NCI-H2196 (cell line): ENCODE data around the gene HNRNPUL2.
"Not testable (repeated sequence)": the region's sequence is repeated elsewhere in the genome, so short reads cannot be mapped to it uniquely, and the experiment has no call there.

Source experiments
- DNase-seq: peaks from one replicate; lab custom pipeline; 2025; ENCODE audit not compliant: unreplicated experiment; lab: John Stamatoyannopoulos, UW

HNRNPUL2 gene

DNA sequence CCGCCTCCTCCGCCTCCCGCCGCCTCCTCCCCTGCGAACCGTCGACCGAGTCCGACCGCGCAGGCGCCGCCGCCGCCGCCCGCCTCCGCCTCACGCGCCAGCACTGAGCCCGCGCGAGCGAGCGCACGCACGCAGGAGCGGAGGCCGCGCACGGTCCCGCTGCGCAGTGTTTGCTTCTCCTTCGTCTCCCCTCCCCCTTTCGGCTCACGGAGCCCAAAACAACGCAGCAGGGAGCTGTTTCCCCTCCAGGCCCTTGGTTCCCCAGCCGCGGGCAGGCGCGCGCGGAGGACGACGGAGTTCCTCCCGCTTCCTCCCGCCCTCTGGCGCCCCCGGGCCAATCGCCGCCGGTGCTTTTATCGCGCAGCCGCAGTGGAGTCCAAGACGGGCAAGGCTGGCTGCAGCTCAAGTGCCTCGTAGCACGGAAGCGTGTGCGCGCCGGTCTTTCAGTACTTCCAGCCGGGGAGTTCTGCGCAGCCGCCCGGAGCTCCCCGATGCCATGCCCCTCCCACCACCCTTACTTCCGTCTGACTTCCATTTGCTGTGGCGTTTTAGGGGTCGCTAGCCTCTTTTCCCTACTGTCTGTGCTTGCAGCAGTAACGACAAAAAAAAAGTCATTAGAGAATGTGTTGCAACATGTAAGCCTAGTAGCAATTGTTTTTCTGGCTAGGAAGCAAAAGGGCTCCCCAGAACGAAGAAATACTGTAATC is at the start of gene HNRNPUL2:
TSS of gene HNRNPUL2 (minus strand) at position 293 of the 707 bp plus-strand sequence. CDS start 301 bp downstream, outside the sequence.
- peak; percentile 99 for DNase-seq

DNA sequence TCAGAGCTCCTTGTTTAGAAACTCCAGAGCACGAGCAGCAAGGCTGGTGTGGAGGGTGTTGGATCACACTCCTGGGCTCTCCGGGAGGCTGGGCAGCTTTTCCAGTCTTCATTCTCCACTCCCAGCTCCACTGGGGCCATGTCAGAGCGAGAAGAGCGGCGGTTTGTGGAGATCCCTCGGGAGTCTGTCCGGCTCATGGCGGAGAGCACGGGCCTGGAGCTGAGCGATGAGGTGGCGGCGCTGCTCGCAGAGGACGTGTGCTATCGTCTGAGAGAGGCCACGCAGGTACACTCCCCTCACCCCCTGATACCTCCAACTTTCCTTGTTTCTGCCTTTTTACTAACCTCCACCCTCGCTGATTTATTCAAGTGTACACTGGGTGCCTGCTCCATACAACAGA is 48.4 kb upstream of the HNRNPUL2 start:
- DNase-seq = no peak

DNA sequence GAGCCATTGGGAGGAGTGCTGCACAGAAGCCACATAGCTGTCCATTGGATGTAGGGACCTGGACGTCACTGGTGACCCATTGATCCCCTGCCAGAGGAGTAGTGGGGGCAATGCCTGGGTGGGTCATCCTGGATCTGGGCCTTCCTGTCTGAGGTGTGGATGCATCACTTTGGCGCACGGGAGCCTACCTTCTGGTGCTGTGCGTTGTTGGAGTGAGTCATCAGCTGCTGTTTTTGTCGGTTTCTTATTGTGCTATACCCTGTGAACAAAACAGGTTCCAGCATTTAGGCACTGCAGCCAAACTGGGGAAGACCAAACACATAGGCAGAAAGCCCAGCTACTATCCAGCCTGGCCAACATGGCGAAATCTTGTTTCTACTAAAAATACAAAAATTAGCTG is 47.1 kb upstream of the HNRNPUL2 start:
- no peak for DNase-seq

DNA sequence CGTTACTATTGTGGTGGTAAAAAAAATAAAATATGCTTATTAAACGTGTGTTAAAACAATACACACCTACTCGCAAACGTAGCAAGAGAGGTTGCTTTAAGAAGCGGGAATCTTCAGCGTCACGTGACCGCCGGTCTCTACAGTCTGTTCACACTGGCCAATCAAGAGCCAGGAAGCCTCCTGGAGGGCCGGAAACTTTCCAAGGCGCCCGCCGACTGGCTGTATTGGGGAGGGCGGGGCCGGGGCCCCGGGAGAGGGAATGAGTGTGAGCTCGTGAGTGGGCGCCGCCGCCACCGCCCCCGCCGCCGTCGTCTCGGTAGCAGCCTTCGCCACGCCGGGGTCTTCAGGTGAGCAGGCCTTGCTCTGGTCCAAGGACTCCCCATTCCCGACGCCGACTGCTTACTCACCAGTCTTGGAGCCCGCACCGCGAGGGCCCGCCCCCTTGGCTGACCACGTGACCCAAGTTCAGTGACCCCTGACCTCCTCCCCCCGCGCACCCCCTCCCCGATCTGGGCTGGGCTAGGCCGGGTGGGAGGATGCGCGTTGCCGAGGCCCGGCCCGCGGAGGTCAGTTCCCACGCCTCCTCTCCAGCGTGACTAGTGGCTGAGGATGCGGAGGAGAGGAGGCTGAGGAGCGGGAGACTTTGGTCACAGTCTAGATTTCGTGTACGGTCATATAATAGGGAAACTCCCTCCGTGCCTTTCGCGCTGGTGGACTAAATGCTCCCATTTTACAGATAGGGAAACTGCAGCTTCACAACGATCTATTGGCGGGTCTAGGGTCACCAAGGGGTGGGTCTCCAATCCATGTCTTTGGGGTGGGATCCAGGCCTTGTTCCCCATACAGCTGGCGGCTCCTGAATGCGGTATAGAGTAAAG is 44.1 kb upstream of the HNRNPUL2 start, which contains the start of gene TAF6L:
TSS of gene TAF6L (plus strand) at position 253 of the 878 bp plus-strand sequence. CDS start 4,388 bp downstream, outside the sequence.
- DNase-seq = peak; percentile 97

DNA sequence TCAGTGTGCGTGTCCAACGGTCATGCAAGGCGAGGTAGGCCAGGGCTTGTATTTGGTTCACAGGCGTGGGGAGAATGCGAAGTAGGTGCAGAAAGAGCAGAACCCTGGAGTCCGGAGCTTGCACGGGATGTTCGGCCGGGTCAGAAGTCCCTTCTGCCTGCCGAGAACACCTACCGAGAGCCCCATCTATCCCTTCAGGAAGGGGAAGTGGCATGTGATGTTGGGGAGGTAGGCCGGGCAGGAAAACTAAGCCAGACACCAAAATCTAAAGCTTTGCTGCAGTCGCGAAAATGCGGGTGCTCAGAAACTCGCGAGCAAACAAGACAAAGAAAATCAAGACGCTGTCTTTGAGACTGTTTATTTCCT is 43.5 kb upstream of the HNRNPUL2 start:
- peak; percentile 48 for DNase-seq

DNA sequence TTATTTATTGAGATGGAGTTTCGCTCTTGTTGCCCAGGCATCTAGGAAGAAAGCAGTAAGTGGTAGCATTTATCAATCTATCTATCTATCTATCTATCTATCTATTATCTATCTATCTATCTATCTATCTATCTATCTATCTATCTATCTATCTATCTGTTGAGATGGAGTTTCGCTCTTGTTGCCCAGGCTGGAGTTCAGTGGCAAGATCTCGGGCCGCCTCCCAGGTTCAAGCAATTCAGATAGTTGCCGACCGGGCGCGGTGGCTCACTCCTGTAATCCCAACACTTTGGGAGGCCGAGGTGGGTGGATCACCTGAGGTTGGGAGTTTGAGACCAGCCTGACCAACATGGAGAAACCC is 33.6 kb upstream of the HNRNPUL2 start:
- not testable (repeated sequence) for DNase-seq

DNA sequence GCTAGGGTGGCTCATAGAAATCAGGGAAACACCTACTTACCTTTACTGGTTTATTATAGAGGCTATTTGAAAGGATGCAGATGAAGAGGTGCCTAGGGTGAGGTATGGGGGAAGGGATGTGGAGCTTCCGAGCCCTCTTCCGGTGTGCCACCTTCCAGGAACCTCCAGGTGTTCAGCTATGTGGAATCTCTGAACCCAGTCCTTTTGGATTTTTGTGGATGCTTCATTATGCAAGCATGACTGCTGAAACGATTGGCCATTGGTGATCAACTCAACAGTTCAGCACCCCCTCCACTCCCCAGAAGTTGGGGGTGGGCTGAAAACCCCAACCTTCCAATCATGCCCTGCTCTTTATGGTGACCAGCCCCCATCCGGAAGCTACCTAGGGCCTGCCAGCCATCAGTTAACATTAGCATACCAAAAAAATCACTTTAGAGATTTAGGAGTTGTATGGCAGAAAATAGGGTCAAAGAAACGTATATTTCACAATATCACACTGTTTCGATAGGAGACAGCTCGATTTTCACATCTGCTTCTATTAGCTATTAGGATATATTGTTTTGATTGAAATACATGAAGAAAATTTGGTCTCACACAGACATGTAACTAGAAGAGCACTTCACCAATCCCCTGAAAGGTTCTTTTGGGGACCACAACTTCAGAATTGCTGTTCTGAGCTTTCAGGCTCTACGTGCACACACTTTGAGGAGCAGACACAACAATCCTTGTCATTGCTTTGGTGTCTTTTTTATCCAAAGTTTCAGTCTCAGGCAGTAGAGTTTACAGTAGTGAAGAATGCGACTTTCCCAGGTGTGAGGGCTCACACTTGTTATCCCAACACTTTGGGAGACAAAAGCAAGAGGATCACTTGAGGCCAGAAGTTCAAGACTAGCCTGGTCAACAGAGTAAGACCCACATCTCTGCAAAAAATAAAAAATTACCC is 30.9 kb upstream of the HNRNPUL2 start:
- no peak for DNase-seq

DNA sequence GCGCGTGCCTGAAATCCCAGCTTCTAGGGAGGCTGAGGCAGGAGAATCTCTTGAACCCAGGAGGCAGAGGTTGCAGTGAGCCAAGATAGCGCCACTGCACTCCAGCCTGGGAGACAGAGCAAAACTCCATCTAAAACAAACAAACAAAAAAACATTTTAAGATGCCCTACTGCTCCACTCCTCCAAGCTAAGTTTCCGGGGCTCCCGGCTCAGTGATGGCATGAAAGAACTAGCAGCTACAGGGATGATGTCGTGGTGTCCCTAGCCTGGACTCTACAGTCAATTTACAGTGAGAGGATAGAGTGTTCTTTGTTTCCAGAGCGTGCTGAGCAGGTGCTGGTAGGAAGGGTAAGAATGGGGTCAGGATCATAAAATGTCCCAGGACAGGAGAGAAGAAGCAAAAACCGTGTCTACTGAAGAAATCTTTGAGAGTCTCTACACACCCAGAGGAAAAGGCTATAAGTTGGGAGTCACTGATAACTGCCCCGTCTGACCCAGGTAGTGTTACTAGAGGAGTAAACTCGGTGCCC is 27.9 kb upstream of the HNRNPUL2 start:
- DNase-seq = no peak

DNA sequence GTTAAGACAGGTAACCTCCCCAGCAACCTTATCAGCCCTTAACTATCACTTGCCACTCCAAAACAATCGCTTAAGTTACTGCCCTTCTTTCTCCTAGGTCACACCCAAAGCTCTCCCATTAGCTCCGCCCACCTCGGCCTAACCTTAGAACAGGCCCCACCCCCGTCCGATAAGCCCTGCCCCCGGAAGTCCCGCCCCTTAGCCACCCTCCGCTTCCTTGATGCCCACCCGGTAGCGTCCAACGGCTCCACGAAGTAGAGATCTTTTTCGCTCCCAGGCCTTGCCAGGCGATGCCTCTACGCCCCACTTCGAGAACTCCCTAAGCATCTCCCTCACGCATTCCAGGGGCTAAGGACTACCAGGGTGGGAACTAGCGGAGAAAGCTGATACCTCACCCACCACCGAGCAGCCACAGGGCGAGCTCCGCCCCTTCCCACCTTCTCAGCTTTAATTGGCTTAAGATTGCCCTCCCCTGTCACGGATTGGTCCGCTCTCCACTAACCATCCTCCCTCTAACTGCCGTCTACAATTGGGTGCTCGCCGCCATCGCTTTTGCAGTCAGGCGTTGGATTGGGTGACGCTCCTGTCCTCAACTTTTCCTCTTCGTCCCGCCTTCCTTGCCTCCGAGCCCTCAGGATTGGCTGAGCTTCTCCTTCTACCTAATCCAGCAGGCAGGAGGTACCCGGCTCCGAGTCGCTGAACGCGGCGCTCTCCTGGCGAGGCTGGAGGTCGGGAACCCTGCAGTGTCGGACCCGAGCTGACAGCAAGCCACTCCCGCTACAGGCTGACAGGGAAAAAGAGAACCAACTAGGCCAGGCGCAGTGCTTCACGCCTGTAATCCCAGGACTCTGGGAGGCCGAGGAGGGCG is 26.7 kb upstream of the HNRNPUL2 start, which contains the start of gene ZBTB3:
TSS of gene ZBTB3 (minus strand) at position 425 of the 868 bp plus-strand sequence. CDS start 496 bp downstream, outside the sequence.
- peak; percentile 96 for DNase-seq

DNA sequence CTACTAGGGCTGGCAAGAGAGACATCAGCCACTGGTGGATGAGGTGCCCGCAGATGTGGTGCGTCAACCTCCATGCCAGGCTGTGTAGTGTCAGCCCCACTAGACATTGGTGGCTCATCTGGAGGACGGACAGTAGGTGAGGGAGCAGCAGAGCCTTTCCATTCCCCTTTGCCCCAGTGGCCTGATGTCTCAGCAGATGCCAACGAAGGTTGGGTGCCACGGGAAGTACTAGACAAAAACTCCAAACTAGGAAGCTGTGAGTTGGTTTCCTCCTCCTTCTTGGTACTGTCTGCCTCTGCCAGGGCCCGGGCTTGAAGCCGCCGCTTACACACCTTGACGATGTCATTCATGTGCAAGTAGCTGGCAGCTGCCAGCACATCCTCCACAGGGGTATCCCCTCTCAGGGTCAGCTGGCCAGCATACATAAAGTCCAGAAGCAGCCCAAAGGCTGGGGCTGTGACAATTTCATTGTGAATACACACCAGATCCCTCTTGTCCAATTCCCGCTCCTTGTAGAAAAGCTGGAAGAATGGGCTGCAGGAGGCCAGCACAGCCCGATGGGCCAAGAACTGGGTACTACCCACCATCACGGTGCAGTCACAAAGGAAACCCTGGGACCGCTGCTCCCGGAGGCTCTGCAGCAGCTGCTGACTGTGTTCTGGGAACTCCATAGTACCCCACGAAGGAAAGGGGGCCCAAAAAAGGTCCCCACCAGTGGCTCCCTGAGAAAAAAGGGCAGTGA is 25.9 kb upstream of the HNRNPUL2 start:
- DNase-seq = no peak

DNA sequence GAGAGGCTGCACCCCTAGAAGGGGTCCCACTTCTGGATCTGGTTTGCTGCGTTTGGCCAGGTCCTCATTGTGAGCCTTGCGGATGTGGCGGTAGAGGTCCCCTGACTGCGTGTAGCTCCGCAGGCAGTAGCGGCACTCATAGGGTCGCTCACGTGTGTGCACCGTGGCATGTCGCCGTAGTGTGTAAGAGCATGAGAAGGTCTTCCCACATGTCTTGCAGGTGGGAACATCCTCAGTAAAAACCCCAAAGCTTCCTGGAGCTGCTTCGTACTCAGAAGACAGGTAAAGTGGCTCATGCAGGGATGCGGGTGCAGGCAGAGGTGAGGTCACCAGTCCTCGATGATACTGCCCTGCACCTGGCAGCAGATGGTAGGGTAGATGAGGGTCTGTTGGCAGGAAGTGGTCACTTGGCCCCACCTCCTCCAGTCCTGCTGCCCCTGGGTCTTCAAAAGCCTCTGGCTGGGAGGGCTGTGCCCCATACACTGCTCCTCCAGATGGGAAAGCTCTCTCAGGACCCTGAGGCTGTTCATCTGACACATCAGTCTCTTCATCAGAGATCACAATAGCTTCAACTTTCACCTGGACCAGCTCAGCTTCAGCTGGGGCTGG is 25.0 kb upstream of the HNRNPUL2 start:
- no peak for DNase-seq

DNA sequence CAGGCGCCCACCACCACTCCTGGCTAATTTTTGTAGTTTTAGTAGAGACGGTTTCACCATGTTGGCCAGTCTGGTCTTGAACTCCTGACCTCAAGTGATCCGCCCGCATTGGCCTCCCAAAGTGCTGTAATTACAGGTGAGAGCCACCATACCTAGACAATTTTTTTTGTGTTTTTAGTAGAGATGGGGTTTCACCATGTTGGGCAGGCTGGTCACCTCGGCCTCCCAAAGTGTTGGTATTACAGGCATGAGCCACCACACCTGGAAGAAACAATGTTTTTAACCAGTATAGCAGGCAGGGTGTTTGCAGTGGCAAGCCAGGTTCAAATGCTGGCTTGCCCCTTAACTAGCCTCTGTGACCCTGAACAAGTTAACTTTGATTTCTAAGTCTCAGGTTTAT is 22.7 kb upstream of the HNRNPUL2 start:
- not testable (repeated sequence) for DNase-seq

DNA sequence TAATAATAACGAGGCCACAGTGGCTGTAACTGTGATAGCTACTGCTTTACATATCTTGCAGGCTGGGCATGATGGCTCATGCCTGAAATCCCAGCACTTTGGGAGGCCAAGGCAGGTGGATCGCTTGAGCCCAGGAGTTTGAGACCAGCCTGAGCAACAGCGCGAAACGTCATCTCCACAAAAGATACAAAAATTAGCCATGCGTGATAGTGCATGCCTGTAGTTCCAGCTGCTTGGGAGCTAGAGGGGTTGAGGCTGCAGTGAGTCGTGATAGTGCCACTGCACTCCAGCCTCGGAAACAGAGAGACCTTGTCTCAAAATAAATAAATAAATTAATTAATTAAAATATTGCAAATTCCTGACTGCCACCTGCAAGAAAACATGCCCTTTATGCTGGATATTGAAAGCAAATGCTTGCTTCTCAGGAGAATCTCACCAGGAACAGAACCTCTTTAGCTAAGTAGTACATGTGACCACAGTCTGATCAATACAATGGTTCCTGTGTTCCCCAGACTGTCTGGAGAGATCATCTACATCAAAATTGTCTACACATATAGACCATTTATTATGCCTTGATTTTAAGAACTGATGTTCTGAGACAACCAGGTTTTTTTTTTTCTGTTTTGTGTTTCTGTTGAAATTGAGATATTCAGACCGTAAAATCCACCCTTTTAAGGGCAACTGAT is 20.4 kb upstream of the HNRNPUL2 start:
- no peak for DNase-seq

DNA sequence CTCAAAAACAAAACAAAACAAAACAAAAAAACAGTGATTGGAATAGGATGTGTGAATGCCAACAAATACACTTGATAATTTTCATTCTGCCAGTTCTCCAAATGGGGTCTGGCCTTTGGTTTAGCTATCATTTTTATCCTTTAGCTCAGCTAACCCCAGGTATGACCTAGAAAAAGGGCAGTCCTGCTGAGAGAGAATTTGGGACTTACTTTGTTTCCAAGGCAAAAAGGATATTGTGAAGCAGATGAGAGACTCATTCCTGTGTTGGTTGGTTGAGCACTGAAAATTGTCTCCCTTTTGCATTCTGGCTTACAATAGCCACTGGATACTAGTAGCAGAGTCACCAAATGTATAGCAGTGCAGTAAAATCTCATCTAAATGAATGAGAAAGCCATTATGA is 9.9 kb upstream of the HNRNPUL2 start:
- DNase-seq = no peak

DNA sequence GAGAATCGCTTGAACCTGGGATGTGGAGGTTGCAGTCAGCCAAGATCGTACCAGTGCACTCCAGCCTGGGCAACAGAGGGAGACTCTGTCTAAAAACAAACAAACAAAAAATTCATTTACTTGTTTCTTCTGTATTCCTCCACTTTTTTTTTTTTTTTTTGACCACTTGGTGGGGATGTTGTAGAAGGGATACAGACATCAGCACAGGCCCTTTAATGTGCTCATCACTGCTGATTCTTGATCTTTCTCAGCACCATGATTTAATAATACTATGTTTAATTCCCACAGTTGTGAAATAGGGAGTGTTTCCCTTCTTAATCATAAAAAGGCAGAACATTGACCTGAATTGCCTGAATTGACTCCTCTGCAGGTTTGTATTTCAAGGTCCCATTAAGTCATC is 5.6 kb upstream of the HNRNPUL2 start:
- DNase-seq = peak; percentile 11

DNA sequence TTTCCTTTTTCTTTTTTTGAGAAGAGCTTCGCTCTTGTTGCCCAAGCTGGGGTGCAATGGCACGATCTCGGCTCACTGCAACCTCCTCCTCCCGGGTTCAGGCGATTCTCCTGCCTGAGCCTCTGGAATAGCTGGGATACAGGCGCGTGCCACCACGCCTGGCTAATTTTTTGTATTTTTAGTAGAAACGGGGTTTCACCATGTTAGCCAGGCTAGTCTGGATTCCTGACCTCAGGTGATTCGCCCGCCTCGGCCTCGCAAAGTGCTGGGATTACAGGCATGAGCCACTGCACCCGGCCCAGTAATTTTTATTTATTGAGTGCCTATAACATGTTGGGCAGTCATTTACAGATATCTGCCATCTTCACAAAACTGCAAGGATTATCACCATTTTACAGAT is 2.8 kb upstream of the HNRNPUL2 start:
- DNase-seq = not testable (repeated sequence)

DNA sequence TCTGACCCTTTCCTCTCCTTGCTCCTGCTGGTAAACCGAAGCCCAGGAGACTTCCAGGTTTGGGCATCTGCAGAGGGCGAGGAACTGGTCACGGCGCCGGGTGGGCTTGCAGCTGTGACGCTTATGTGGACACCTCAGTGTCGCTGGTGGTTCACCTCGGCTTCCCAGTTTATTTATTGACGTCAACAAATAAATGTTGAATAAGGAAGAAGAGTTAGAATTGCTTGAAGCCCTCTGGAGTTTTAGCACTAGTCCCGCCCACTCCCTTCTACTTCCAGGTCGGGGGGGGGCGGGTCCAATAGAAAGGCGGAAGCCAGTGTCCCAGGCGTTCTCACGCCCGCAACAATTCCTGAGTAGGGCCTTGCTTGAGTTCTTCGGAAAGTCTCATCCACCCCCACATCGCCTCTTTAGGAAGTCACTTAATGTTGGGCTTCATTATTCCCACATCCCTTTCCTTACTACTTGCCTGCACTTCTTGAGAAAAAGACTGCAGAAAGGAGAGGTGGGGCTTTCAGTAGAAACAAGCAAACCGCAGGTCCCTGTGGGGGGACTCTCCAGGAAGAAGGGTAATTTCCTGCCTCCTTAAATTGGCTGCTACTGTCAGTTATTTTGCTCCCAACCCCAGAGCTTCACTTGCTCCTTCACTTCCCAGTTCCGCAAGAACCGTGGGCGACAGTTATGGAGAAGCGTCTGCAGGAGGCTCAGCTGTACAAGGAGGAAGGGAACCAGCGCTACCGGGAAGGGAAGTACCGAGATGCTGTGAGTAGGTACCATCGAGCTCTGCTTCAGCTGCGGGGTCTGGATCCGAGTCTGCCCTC is 1.1 kb upstream of the HNRNPUL2 start, which contains the start of gene TTC9C:
TSS of gene TTC9C (plus strand) at position 316 of the 818 bp plus-strand sequence. CDS start at position 679, 363 bp downstream.
- peak; percentile 76 for DNase-seq
